GM19395 (cell line): ENCODE measurements around the gene PSEN2.

Source experiments
- ATAC-seq: cut with Tn5 transposase; IDR thresholded peaks from one replicate; pipeline ENCODE4 v1.9.1; 2021; ENCODE audit warnings: mild to moderate bottlenecking, moderate library complexity; ENCODE audit not compliant: unreplicated experiment

The PSEN2 gene

GRCh38 chr1:226884966-226885820 lies 14.8 kb downstream of the PSEN2 start:
- ATAC-seq, result no peak

- no peak for ATAC-seq
These were observed 15.9 kb downstream of the PSEN2 start for GRCh38 chr1:226886122-226886901.

GRCh38 chr1:226887006-226887405 lies 16.6 kb downstream of the PSEN2 start:
- ATAC-seq, result no peak

- no peak for ATAC-seq
These were observed 17.6 kb downstream of the PSEN2 start for GRCh38 chr1:226888021-226888420.

- ATAC-seq, result no peak
These were observed 18.4 kb downstream of the PSEN2 start for GRCh38 chr1:226888816-226889215.

GRCh38 chr1:226889616-226890330 lies 19.4 kb downstream of the PSEN2 start:
- no peak for ATAC-seq

GRCh38 chr1:226890331-226891108 lies 20.1 kb downstream of the PSEN2 start:
- ATAC-seq, result no peak

- no peak for ATAC-seq
These were observed 20.9 kb downstream of the PSEN2 start for GRCh38 chr1:226891346-226891745.

GRCh38 chr1:226891846-226892523 lies 21.6 kb downstream of the PSEN2 start:
- ATAC-seq, result no peak

GRCh38 chr1:226892524-226892875 lies 22.1 kb downstream of the PSEN2 start:
- no peak for ATAC-seq

GRCh38 chr1:226893936-226894335 lies 23.5 kb downstream of the PSEN2 start:
- no peak for ATAC-seq

GRCh38 chr1:226894826-226895225 lies 24.4 kb downstream of the PSEN2 start:
- ATAC-seq, result no peak

GRCh38 chr1:226895644-226896043 lies 25.2 kb downstream of the PSEN2 start:
- no peak for ATAC-seq

- no peak for ATAC-seq
These were observed 27.8 kb downstream of the PSEN2 start for GRCh38 chr1:226898246-226898645.

GRCh38 chr1:226901421-226901820 lies 31.0 kb downstream of the PSEN2 start:
- ATAC-seq, result no peak

GRCh38 chr1:226902601-226903000 lies 32.2 kb downstream of the PSEN2 start:
- no peak for ATAC-seq

- no peak for ATAC-seq
These were observed 33.7 kb downstream of the PSEN2 start for GRCh38 chr1:226903819-226904716.

- ATAC-seq, result no peak
These were observed 34.4 kb downstream of the PSEN2 start for GRCh38 chr1:226904772-226905171.

- no peak for ATAC-seq
These were observed 38.0 kb downstream of the PSEN2 start for GRCh38 chr1:226908419-226908818.
